ENCODE data around the gene TXNDC2.

Gene TXNDC2

GRCh38 chr18:9872823-9873222, 12.9 kb upstream of the TXNDC2 start:
- no peaks in the 10 kb centered on the region for H3K9me3 ChIP-seq (ENCODE audit: low read depth, low read length)
- H3K9ac ChIP-seq (ENCODE audit: insufficient read length) = no peak overlapping the region
- no peak for DNase-seq (ENCODE audit: low read depth, low spot score)
- no peak overlapping the region for H3K27ac ChIP-seq
- no peak overlapping the region for H3K4me3 ChIP-seq
- no peaks in the 10 kb centered on the region for H3K36me3 ChIP-seq (ENCODE audit: insufficient read depth, low read length)
- TF ChIP-seq POLR2AphosphoS5 (IDR thresholded peaks at IDR 0.05; ENCODE audit: borderline replicate concordance, low read depth, low read length) (no peak), FOXP2 (optimal IDR thresholded peaks at IDR 0.05; ENCODE audit: control extremely low read depth, extremely low read length, insufficient read depth) (no peak), EZH2 (IDR thresholded peaks at IDR 0.05) (no peak)

GRCh38 chr18:9874728-9875127, 11.0 kb upstream of the TXNDC2 start:
- DNase-seq (ENCODE audit: low read depth, low spot score) = no peak
- TF ChIP-seq POLR2AphosphoS5 (IDR thresholded peaks at IDR 0.05; ENCODE audit: borderline replicate concordance, low read depth, low read length) = no peak
- TF ChIP-seq EZH2 (IDR thresholded peaks at IDR 0.05) = no peak
- no peak for TF ChIP-seq FOXP2 (optimal IDR thresholded peaks at IDR 0.05; ENCODE audit: control extremely low read depth, extremely low read length, insufficient read depth)
- no peak overlapping the region for H3K27ac ChIP-seq
- no peak overlapping the region for H3K9ac ChIP-seq (ENCODE audit: insufficient read length)
- H3K9me3 ChIP-seq (ENCODE audit: low read depth, low read length) = no peaks in the 10 kb centered on the region
- no peak overlapping the region for H3K4me3 ChIP-seq
- H3K36me3 ChIP-seq (ENCODE audit: insufficient read depth, low read length) = no peaks in the 10 kb centered on the region

- no peak for DNase-seq (ENCODE audit: low read depth, low spot score)
- Histone ChIP-seq H3K4me3 (no peak overlapping the region), H3K36me3 (ENCODE audit: insufficient read depth, low read length) (no peaks in the 10 kb centered on the region), H3K27ac (no peak overlapping the region), H3K9ac (ENCODE audit: insufficient read length) (no peak overlapping the region), H3K9me3 (ENCODE audit: low read depth, low read length) (no peaks in the 10 kb centered on the region)
- TF ChIP-seq FOXP2 (optimal IDR thresholded peaks at IDR 0.05; ENCODE audit: control extremely low read depth, extremely low read length, insufficient read depth) (no peak), POLR2AphosphoS5 (IDR thresholded peaks at IDR 0.05; ENCODE audit: borderline replicate concordance, low read depth, low read length) (no peak), EZH2 (IDR thresholded peaks at IDR 0.05) (no peak)
These were observed 9.4 kb upstream of the TXNDC2 start for GRCh38 chr18:9876212-9876866.

GRCh38 chr18:9876867-9877654, 8.7 kb upstream of the TXNDC2 start:
- DNase-seq (ENCODE audit: low read depth, low spot score) = no peak
- no peak for TF ChIP-seq POLR2AphosphoS5 (IDR thresholded peaks at IDR 0.05; ENCODE audit: borderline replicate concordance, low read depth, low read length)
- no peak for TF ChIP-seq EZH2 (IDR thresholded peaks at IDR 0.05)
- no peak for TF ChIP-seq FOXP2 (optimal IDR thresholded peaks at IDR 0.05; ENCODE audit: control extremely low read depth, extremely low read length, insufficient read depth)
- Histone ChIP-seq H3K27ac (no peak overlapping the region), H3K9me3 (ENCODE audit: low read depth, low read length) (no peaks in the 10 kb centered on the region), H3K36me3 (ENCODE audit: insufficient read depth, low read length) (no peaks in the 10 kb centered on the region), H3K9ac (ENCODE audit: insufficient read length) (no peak overlapping the region), H3K4me3 (no peak overlapping the region)

GRCh38 chr18:9877655-9878014, 8.1 kb upstream of the TXNDC2 start:
- Histone ChIP-seq H3K27ac (no peak overlapping the region), H3K9me3 (ENCODE audit: low read depth, low read length) (no peaks in the 10 kb centered on the region), H3K9ac (ENCODE audit: insufficient read length) (no peak overlapping the region), H3K36me3 (ENCODE audit: insufficient read depth, low read length) (no peaks in the 10 kb centered on the region), H3K4me3 (no peak overlapping the region)
- no peak for TF ChIP-seq POLR2AphosphoS5 (IDR thresholded peaks at IDR 0.05; ENCODE audit: borderline replicate concordance, low read depth, low read length)
- no peak for DNase-seq (ENCODE audit: low read depth, low spot score)

- Histone ChIP-seq H3K27ac (no peak overlapping the region), H3K9ac (ENCODE audit: insufficient read length) (no peak overlapping the region), H3K9me3 (ENCODE audit: low read depth, low read length) (no peaks in the 10 kb centered on the region), H3K36me3 (ENCODE audit: insufficient read depth, low read length) (no peaks in the 10 kb centered on the region), H3K4me3 (no peak overlapping the region)
- no peak for DNase-seq (ENCODE audit: low read depth, low spot score)
- no peak for TF ChIP-seq EZH2 (IDR thresholded peaks at IDR 0.05)
- no peak for TF ChIP-seq FOXP2 (optimal IDR thresholded peaks at IDR 0.05; ENCODE audit: control extremely low read depth, extremely low read length, insufficient read depth)
- no peak for TF ChIP-seq POLR2AphosphoS5 (IDR thresholded peaks at IDR 0.05; ENCODE audit: borderline replicate concordance, low read depth, low read length)
These were observed 7.7 kb upstream of the TXNDC2 start for GRCh38 chr18:9878095-9878494.

GRCh38 chr18:9878783-9879242, 7.0 kb upstream of the TXNDC2 start:
- TF ChIP-seq POLR2AphosphoS5 (IDR thresholded peaks at IDR 0.05; ENCODE audit: borderline replicate concordance, low read depth, low read length) (no peak), FOXP2 (optimal IDR thresholded peaks at IDR 0.05; ENCODE audit: control extremely low read depth, extremely low read length, insufficient read depth) (no peak), EZH2 (IDR thresholded peaks at IDR 0.05) (no peak)
- no peak overlapping the region for H3K9ac ChIP-seq (ENCODE audit: insufficient read length)
- H3K36me3 ChIP-seq (ENCODE audit: insufficient read depth, low read length) = no peaks in the 10 kb centered on the region
- no peaks in the 10 kb centered on the region for H3K9me3 ChIP-seq (ENCODE audit: low read depth, low read length)
- no peak for DNase-seq (ENCODE audit: low read depth, low spot score)
- no peak overlapping the region for H3K27ac ChIP-seq
- no peak overlapping the region for H3K4me3 ChIP-seq

DNA sequence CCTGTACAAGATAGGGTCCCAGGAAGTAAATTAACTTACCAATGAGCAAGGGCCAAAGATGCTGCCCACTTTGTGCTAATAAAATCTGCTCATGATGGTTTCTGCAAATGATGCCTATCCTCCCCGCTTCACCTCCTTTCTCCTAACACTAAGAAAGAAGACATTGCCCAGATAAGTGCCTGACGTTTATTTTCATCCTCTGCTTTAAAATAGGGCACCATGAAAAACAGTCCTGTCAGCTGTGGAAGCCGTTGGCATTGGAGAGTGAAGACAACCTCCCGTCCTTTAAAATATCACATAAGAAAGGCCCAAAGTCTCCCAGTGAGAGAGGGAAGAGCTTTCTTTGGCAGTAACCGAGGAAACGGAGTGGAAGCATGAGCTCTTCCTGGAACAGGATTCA, 1.7 kb upstream of the TXNDC2 start:
- Histone ChIP-seq H3K4me3 (no peak overlapping the region), H3K9me3 (ENCODE audit: low read depth, low read length) (no peaks in the 10 kb centered on the region)
- TF ChIP-seq EZH2 (IDR thresholded peaks at IDR 0.05) (no peak), FOXP2 (optimal IDR thresholded peaks at IDR 0.05; ENCODE audit: control extremely low read depth, extremely low read length, insufficient read depth) (no peak), POLR2AphosphoS5 (IDR thresholded peaks at IDR 0.05; ENCODE audit: borderline replicate concordance, low read depth, low read length) (no peak)

More for the DNA sequence above, 1.7 kb upstream of the TXNDC2 start:
- H3K36me3 ChIP-seq (ENCODE audit: insufficient read depth, low read length) = no peaks in the 10 kb centered on the region
- no peak for DNase-seq (ENCODE audit: low read depth, low spot score)
- H3K27ac ChIP-seq = no peak overlapping the region
- no peak overlapping the region for H3K9ac ChIP-seq (ENCODE audit: insufficient read length)

Data from SK-N-MC (cell line).